Measurements from ENCODE around the gene CENPS. TPM values are rescaled to one million over a fixed set of nuclear protein-coding genes. Genes with fewer than 3 reads are reported as not detected.

Gene CENPS
- total and polyA plus RNA-seq, 9 of the 15 experiments (the other 6 are each of a cell fraction or from before 2014, with no cell fraction given): 10.2 to 36.0 (median 26.0) TPM

- TF ChIP-seq, protein P1, sequence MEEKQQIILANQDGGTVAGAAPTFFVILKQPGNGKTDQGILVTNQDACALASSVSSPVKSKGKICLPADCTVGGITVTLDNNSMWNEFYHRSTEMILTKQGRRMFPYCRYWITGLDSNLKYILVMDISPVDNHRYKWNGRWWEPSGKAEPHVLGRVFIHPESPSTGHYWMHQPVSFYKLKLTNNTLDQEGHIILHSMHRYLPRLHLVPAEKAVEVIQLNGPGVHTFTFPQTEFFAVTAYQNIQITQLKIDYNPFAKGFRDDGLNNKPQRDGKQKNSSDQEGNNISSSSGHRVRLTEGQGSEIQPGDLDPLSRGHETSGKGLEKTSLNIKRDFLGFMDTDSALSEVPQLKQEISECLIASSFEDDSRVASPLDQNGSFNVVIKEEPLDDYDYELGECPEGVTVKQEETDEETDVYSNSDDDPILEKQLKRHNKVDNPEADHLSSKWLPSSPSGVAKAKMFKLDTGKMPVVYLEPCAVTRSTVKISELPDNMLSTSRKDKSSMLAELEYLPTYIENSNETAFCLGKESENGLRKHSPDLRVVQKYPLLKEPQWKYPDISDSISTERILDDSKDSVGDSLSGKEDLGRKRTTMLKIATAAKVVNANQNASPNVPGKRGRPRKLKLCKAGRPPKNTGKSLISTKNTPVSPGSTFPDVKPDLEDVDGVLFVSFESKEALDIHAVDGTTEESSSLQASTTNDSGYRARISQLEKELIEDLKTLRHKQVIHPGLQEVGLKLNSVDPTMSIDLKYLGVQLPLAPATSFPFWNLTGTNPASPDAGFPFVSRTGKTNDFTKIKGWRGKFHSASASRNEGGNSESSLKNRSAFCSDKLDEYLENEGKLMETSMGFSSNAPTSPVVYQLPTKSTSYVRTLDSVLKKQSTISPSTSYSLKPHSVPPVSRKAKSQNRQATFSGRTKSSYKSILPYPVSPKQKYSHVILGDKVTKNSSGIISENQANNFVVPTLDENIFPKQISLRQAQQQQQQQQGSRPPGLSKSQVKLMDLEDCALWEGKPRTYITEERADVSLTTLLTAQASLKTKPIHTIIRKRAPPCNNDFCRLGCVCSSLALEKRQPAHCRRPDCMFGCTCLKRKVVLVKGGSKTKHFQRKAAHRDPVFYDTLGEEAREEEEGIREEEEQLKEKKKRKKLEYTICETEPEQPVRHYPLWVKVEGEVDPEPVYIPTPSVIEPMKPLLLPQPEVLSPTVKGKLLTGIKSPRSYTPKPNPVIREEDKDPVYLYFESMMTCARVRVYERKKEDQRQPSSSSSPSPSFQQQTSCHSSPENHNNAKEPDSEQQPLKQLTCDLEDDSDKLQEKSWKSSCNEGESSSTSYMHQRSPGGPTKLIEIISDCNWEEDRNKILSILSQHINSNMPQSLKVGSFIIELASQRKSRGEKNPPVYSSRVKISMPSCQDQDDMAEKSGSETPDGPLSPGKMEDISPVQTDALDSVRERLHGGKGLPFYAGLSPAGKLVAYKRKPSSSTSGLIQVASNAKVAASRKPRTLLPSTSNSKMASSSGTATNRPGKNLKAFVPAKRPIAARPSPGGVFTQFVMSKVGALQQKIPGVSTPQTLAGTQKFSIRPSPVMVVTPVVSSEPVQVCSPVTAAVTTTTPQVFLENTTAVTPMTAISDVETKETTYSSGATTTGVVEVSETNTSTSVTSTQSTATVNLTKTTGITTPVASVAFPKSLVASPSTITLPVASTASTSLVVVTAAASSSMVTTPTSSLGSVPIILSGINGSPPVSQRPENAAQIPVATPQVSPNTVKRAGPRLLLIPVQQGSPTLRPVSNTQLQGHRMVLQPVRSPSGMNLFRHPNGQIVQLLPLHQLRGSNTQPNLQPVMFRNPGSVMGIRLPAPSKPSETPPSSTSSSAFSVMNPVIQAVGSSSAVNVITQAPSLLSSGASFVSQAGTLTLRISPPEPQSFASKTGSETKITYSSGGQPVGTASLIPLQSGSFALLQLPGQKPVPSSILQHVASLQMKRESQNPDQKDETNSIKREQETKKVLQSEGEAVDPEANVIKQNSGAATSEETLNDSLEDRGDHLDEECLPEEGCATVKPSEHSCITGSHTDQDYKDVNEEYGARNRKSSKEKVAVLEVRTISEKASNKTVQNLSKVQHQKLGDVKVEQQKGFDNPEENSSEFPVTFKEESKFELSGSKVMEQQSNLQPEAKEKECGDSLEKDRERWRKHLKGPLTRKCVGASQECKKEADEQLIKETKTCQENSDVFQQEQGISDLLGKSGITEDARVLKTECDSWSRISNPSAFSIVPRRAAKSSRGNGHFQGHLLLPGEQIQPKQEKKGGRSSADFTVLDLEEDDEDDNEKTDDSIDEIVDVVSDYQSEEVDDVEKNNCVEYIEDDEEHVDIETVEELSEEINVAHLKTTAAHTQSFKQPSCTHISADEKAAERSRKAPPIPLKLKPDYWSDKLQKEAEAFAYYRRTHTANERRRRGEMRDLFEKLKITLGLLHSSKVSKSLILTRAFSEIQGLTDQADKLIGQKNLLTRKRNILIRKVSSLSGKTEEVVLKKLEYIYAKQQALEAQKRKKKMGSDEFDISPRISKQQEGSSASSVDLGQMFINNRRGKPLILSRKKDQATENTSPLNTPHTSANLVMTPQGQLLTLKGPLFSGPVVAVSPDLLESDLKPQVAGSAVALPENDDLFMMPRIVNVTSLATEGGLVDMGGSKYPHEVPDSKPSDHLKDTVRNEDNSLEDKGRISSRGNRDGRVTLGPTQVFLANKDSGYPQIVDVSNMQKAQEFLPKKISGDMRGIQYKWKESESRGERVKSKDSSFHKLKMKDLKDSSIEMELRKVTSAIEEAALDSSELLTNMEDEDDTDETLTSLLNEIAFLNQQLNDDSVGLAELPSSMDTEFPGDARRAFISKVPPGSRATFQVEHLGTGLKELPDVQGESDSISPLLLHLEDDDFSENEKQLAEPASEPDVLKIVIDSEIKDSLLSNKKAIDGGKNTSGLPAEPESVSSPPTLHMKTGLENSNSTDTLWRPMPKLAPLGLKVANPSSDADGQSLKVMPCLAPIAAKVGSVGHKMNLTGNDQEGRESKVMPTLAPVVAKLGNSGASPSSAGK (IDR thresholded peaks at IDR 0.05): peak; percentile 87
- TF ChIP-seq ZNF507 (tag; conservative IDR thresholded peaks at IDR 0.05) (no peak), TBL1XR1 (IDR thresholded peaks at IDR 0.05; ENCODE audit: low read length in 2 of 2) (peak in 1 of 2 experiments; percentile 53; a peak in 1 of 4 replicates), NR2C2 (CRISPR knock-in tag; IDR thresholded peaks at IDR 0.05) (no peak), NR2C2 (tag; IDR thresholded peaks at IDR 0.05) (peak; percentile 66), SRSF7 (optimal IDR thresholded peaks at IDR 0.05; ENCODE audit: low read depth, low read length) (no peak), ZNF586 (CRISPR knock-in tag; conservative IDR thresholded peaks at IDR 0.05) (no peak), PREB (CRISPR knock-in tag; IDR thresholded peaks at IDR 0.05) (no peak), ZNF707 (CRISPR knock-in tag; conservative IDR thresholded peaks at IDR 0.05) (no peak), PCBP1 (IDR thresholded peaks at IDR 0.05; ENCODE audit: low read depth, low read length, poor library complexity, severe bottlenecking) (no peak), SAFB2 (IDR thresholded peaks at IDR 0.05; ENCODE audit: borderline replicate concordance, low read depth, low read length, severe bottlenecking) (no peak), PHB (CRISPR knock-in tag; IDR thresholded peaks at IDR 0.05) (no peak)
- TF ChIP-seq, protein P2, sequence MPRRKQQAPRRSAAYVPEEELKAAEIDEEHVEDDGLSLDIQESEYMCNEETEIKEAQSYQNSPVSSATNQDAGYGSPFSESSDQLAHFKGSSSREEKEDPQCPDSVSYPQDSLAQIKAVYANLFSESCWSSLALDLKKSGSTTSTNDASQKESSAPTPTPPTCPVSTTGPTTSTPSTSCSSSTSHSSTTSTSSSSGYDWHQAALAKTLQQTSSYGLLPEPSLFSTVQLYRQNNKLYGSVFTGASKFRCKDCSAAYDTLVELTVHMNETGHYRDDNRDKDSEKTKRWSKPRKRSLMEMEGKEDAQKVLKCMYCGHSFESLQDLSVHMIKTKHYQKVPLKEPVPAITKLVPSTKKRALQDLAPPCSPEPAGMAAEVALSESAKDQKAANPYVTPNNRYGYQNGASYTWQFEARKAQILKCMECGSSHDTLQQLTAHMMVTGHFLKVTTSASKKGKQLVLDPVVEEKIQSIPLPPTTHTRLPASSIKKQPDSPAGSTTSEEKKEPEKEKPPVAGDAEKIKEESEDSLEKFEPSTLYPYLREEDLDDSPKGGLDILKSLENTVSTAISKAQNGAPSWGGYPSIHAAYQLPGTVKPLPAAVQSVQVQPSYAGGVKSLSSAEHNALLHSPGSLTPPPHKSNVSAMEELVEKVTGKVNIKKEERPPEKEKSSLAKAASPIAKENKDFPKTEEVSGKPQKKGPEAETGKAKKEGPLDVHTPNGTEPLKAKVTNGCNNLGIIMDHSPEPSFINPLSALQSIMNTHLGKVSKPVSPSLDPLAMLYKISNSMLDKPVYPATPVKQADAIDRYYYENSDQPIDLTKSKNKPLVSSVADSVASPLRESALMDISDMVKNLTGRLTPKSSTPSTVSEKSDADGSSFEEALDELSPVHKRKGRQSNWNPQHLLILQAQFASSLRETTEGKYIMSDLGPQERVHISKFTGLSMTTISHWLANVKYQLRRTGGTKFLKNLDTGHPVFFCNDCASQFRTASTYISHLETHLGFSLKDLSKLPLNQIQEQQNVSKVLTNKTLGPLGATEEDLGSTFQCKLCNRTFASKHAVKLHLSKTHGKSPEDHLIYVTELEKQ (CRISPR knock-in tag; IDR thresholded peaks at IDR 0.05): no peak
These were observed 29.0 kb downstream of the CENPS start (continued) for GRCh38 chr1:10459184-10459583.

All from K562 (cell line).